Naive thymus-derived CD4-positive, alpha-beta T cell (primary cell): ENCODE measurements around the gene SH3RF3. TPM values are rescaled to one million over a fixed set of nuclear protein-coding genes. Genes with fewer than 3 reads are reported as not detected.

Source experiments
- ATAC-seq: fragments of 150-1000 bp; cut with Tn5 transposase; 2 replicates; pipeline ENCODE4 v1.10.0; 2021; ENCODE audit warnings: mild to moderate bottlenecking, moderate library complexity
- CTCF ChIA-PET: fragments of 350-600 bp; sonication (Branson Sonifier 250); formaldehyde crosslinking; loops from one replicate; lab custom pipeline; 2021; ENCODE audit warnings: antibody characterized with exemption; lab: Charles Lee
- POLR2A ChIA-PET: fragments of 350-600 bp; sonication (Branson Sonifier 250); formaldehyde crosslinking; loops from one replicate; lab custom pipeline; 2021; ENCODE audit warnings: antibody characterized with exemption, inconsistent platforms; lab: Charles Lee
- DNase-seq, 9 donors: peaks; one replicate each; pipeline versions ENCODE4 v3.0.0 to v3.0.0-alpha.2; 2020 to 2022; ENCODE audit warnings: mixed read lengths in 1 of 9
- H3K27ac ChIP-seq: one replicate; pipeline ENCODE4 v1.7.0; 2013; ENCODE audit warnings: mild to moderate bottlenecking, low read depth, low read length, moderate library complexity
- H3K27me3 ChIP-seq, 2 donors: one replicate each; pipeline ENCODE4 v1.7.0; 2013; ENCODE audit warnings: low read length in 2 of 2, mild to moderate bottlenecking in 2 of 2, moderate library complexity in 2 of 2; ENCODE audit not compliant: control insufficient read depth in 2 of 2, insufficient read depth in 2 of 2
- H3K36me3 ChIP-seq, 3 experiments: 1 replicate in 2 of 3; 2 replicates in 1 of 3; pipeline ENCODE4 v1.7.0; 2013; ENCODE audit warnings: low read length in 3 of 3, mild to moderate bottlenecking in 3 of 3, moderate library complexity in 1 of 3; ENCODE audit not compliant: insufficient read depth in 3 of 3, control insufficient read depth in 2 of 3
- H3K4me1 ChIP-seq, 2 donors: one replicate each; pipeline ENCODE4 v1.7.0; 2013; ENCODE audit warnings: low read length in 2 of 2, mild to moderate bottlenecking in 2 of 2, moderate library complexity in 1 of 2; ENCODE audit not compliant: control insufficient read depth in 2 of 2, insufficient read depth in 2 of 2
- H3K4me3 ChIP-seq: 2 replicates; pipeline ENCODE4 v1.7.0; 2013; ENCODE audit warnings: mild to moderate bottlenecking, low read length
- H3K9me3 ChIP-seq, 3 experiments: 1 replicate in 2 of 3; 2 replicates in 1 of 3; pipeline ENCODE4 v1.7.0; 2013; ENCODE audit warnings: low read length in 3 of 3; ENCODE audit not compliant: control insufficient read depth in 2 of 3
- H3K27ac Mint-ChIP-seq, 9 donors: one replicate each; pipeline ENCODE4 v1.8.0; 2020 to 2022; ENCODE audit warnings: mixed read lengths in 9 of 9, mild to moderate bottlenecking in 8 of 9, moderate library complexity in 5 of 9, inconsistent platforms in 2 of 9
- H3K27me3 Mint-ChIP-seq, 5 donors: one replicate each; pipeline ENCODE4 v1.8.0; 2021 to 2022; ENCODE audit warnings: mixed read lengths in 5 of 5, mild to moderate bottlenecking in 1 of 5
- H3K36me3 Mint-ChIP-seq, 5 donors: one replicate each; pipeline ENCODE4 v1.8.0; 2020 to 2022; ENCODE audit warnings: mixed read lengths in 5 of 5, mild to moderate bottlenecking in 3 of 5, inconsistent platforms in 1 of 5
- H3K4me1 Mint-ChIP-seq, 7 donors: one replicate each; pipeline ENCODE4 v1.8.0; 2020 to 2022; ENCODE audit warnings: mixed read lengths in 7 of 7, mild to moderate bottlenecking in 3 of 7, inconsistent platforms in 1 of 7
- H3K4me3 Mint-ChIP-seq, 10 donors: one replicate each; pipeline ENCODE4 v1.8.0; 2020 to 2022; ENCODE audit warnings: mild to moderate bottlenecking in 10 of 10, mixed read lengths in 10 of 10, moderate library complexity in 6 of 10, inconsistent platforms in 2 of 10
- H3K9me3 Mint-ChIP-seq, 11 donors: one replicate each; pipeline ENCODE4 v1.8.0; 2020 to 2022; ENCODE audit warnings: mixed read lengths in 11 of 11, mild to moderate bottlenecking in 4 of 11, inconsistent platforms in 1 of 11, moderate library complexity in 1 of 11
- intact Hi-C, 2 donors: fragments of 100-400 bp; cut with micrococcal nuclease; formaldehyde crosslinking; loops; one replicate each; pipeline ENCODE4 v1.15.1; 2023
- polyA plus RNA-seq, 2 donors: library from polyadenylated mRNA; unstranded; fragments of 300-500 nt; fragmentation: Illumina TruSeq; gene quantifications; one replicate each; pipeline ENCODE4 v1.2.3, GENCODE V29; 2021
- total RNA-seq, 6 experiments: library from RNA in 5 of 6; stranded (reverse) in 5 of 6; gene quantifications; 1 replicate in 5 of 6; 2 replicates in 1 of 6; pipeline ENCODE4 v1.2.3 and lab custom pipeline; 2021 to 2026

SH3RF3 gene
- total and polyA plus RNA-seq, 7 experiments from 2014 or later = 0.19 to 11.5 (median 4.8) TPM

DNA sequence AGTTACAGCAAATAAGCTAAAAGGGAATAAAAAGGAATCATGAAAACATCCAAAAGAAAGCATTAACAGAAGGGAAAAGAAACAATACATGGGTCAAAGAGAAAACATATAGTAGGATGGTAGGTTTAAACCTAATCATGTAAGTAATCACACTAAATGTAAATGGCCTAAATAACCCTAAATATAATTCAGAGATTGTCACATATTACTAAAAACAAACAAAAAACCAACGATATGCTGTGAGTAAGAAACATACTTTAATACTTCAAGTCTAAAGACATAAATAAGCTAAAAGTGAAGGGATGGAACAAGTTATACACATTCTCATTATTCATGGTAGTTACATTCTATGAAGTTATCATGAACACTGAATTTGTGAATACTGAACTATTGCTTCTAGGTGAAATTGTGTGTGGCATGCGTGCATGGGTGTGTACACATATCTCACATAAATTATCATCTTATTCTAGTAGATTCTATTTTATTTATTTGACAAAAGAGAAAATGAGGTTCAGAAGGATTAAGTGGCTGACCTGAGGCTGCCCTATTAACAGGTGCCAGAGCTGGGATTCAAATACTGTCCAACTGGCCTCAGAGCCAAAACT lies 313.8 kb downstream of the SH3RF3 start:
- H3K36me3 ChIP-seq = peaks cover 0 to 13% (median 0%) of the 10 kb centered on the region in 3 experiments
- Mint-ChIP-seq H3K9me3 (peaks cover 20 to 58% (median 32%) of the 10 kb centered on the region in 11 donors), H3K36me3 (peaks cover 14 to 79% (median 67%) of the 10 kb centered on the region in 5 donors), H3K4me1 (peaks cover 0 to 6% (median 0%) of the 10 kb centered on the region in 7 donors), H3K27me3 (peaks cover 0 to 2% (median 0%) of the 10 kb centered on the region in 5 donors), H3K4me3 (no peak overlapping the region), H3K27ac (no peak overlapping the region)
- H3K9me3 ChIP-seq = peaks cover 0 to 23% (median 6%) of the 10 kb centered on the region in 3 experiments
- H3K27me3 ChIP-seq = no peaks in the 10 kb centered on the region
- no peak for ATAC-seq
- H3K27ac ChIP-seq = no peak overlapping the region
- no peak for DNase-seq
- POLR2A ChIA-PET = no interaction called here
- H3K4me3 ChIP-seq = no peak overlapping the region
- H3K4me1 ChIP-seq = no peaks in the 10 kb centered on the region
- intact Hi-C loops = no loop called here
- CTCF ChIA-PET = no interaction called here

DNA sequence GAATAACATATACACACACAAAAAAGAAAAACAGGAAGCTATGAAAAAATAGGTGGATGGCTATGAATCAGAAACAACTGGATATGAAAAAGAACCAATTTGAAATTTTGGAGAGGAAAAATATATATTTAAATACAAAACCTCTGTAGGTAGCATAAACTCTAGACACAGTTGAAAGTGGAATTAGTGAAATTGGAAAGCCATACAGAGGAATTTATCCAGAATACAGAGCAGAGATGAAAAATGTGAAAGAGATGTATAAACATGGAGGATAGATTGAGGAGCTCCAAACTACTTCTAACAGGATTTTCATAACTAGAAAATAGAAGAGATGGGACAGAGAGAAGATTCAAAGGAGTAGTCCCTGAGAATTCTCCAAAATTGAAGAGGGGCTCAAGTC lies 315.9 kb downstream of the SH3RF3 start:
- Mint-ChIP-seq H3K36me3 (peaks cover 12 to 74% (median 55%) of the 10 kb centered on the region in 5 donors), H3K4me1 (peaks cover 0 to 6% (median 0%) of the 10 kb centered on the region in 7 donors), H3K4me3 (no peak overlapping the region), H3K27me3 (peaks cover 0 to 2% (median 0%) of the 10 kb centered on the region in 5 donors), H3K27ac (peak overlapping the region in 1 of 9 donors; percentile 76), H3K9me3 (peaks cover 16 to 49% (median 29%) of the 10 kb centered on the region in 11 donors)
- no peak overlapping the region for H3K4me3 ChIP-seq
- ATAC-seq (no peak), DNase-seq (no peak)
- no peaks in the 10 kb centered on the region for H3K27me3 ChIP-seq
- H3K36me3 ChIP-seq = peaks cover 0 to 8% (median 5%) of the 10 kb centered on the region in 3 experiments
- POLR2A ChIA-PET = no interaction called here
- CTCF ChIA-PET = no interaction called here
- H3K27ac ChIP-seq = no peak overlapping the region
- intact Hi-C loops = no loop called here
- peaks cover 0 to 23% (median 6%) of the 10 kb centered on the region in 3 experiments for H3K9me3 ChIP-seq
- H3K4me1 ChIP-seq = no peaks in the 10 kb centered on the region

DNA sequence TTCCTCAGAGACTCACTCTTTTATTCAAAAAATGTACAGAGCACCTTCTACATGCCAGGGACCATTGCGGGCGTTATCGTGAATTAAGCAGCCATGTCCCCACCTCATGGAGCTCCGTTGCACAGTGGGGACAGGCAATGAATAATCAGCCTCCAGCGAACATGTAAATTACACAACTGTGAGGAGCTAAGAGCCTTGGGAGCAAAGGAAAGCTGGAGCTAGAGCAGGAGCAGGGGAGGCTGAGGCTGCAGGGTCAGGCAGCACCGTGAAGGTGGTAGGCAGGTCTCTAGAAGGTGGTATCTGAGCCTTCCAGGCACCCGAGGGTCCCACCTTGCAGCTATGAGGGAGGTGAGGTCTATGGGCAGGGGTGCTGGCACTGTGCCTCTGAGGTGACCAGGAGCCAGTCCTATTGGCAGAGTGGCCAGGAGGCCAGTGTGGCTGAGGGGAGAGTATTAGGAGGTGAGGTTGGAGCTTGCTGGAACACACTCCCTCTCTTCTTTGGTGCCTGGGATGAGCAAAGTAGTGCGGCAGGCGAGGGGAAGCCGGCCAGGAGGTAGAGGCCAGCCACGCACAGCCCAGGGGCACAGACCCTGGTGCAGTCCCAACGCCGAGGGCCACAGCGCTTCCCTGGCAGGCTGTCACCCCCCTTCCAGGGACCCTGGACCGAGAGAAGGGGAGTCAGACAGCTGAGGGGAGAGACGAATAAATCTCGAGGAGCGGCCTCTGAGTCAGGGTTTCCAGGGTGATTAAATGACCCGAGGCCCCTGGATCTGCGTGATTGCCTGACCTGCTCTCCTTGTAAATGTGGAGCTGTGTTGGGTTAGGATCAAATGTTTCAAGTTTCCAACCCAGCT lies 317.5 kb downstream of the SH3RF3 start:
- peaks cover 2 to 33% (median 16%) of the 10 kb centered on the region in 11 donors for H3K9me3 Mint-ChIP-seq
- DNase-seq (no peak), ATAC-seq (no peak)
- ChIA-PET CTCF (no interaction called here), POLR2A (no interaction called here)
- Histone ChIP-seq H3K36me3 (peaks cover 0 to 7% (median 5%) of the 10 kb centered on the region in 3 experiments), H3K27ac (no peak overlapping the region), H3K9me3 (peaks cover 0 to 14% (median 6%) of the 10 kb centered on the region in 3 experiments), H3K4me1 (no peaks in the 10 kb centered on the region), H3K27me3 (no peaks in the 10 kb centered on the region), H3K4me3 (no peak overlapping the region)
- no peak overlapping the region for H3K4me3 Mint-ChIP-seq
- peaks cover 0 to 6% (median 0%) of the 10 kb centered on the region in 7 donors for H3K4me1 Mint-ChIP-seq
- H3K27me3 Mint-ChIP-seq = peaks cover 0 to 1% (median 0%) of the 10 kb centered on the region in 5 donors
- H3K36me3 Mint-ChIP-seq = peaks cover 4 to 68% (median 39%) of the 10 kb centered on the region in 5 donors
- H3K27ac Mint-ChIP-seq = no peak overlapping the region
- intact Hi-C loops = no loop called here

DNA sequence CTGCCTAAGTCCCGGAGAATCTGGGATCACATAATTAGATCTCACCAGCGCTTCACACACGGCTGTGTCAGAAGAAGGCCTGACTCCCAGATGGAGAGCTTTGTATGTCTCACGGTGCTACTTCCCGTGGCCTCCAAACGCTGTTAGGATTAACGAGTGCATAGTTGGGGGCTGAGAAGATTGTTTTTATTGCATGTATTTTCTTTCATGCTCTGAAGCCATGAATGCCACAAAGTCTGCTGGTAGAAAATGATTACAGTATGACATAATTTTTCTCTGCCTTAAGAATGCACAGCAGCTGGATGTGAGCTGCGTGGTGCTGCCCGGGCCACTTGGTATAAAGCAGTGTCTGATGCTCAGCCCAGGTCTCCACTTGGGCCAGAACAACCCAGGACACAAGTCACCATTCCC lies 318.3 kb downstream of the SH3RF3 start:
- intact Hi-C loops = no loop called here
- POLR2A ChIA-PET = no interaction called here
- no peak for ATAC-seq
- Mint-ChIP-seq H3K9me3 (peaks cover 0 to 27% (median 14%) of the 10 kb centered on the region in 11 donors), H3K27ac (no peak overlapping the region), H3K27me3 (no peaks in the 10 kb centered on the region), H3K4me3 (no peak overlapping the region), H3K4me1 (peaks cover 0 to 6% (median 0%) of the 10 kb centered on the region in 7 donors), H3K36me3 (peaks cover 2 to 70% (median 34%) of the 10 kb centered on the region in 5 donors)
- CTCF ChIA-PET = no interaction called here
- Histone ChIP-seq H3K36me3 (peaks cover 0 to 11% (median 5%) of the 10 kb centered on the region in 3 experiments), H3K9me3 (peaks cover 0 to 11% (median 6%) of the 10 kb centered on the region in 3 experiments), H3K4me3 (no peak overlapping the region), H3K4me1 (no peaks in the 10 kb centered on the region), H3K27ac (no peak overlapping the region), H3K27me3 (no peaks in the 10 kb centered on the region)
- DNase-seq = no peak

DNA sequence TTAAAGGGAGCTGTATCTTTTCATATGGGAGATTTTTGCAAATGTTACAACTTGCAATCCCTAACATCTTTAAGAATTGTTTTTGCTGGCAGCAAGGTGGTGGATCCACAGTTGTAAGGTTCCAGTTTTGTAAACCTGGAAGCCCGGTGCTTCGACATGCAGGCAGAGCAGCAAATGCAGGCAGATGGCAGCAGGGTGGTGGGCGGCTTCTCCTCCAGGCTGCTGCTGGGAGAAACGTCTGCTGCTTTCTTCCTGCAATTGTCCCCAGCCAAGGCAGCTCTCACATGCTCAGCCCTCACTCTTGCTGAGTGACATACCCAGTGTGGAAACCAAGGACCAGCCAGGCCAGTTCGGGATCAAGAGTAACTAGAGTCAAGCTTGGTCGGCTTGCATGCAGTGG lies 318.8 kb downstream of the SH3RF3 start:
- Histone ChIP-seq H3K27ac (no peak overlapping the region), H3K9me3 (peaks cover 0 to 8% (median 6%) of the 10 kb centered on the region in 3 experiments), H3K4me3 (no peak overlapping the region), H3K4me1 (no peaks in the 10 kb centered on the region), H3K27me3 (no peaks in the 10 kb centered on the region), H3K36me3 (peaks cover 0 to 11% (median 5%) of the 10 kb centered on the region in 3 experiments)
- POLR2A ChIA-PET = no interaction called here
- intact Hi-C loops = no loop called here
- Mint-ChIP-seq H3K4me3 (no peak overlapping the region), H3K9me3 (peaks cover 0 to 22% (median 9%) of the 10 kb centered on the region in 11 donors), H3K36me3 (peaks cover 2 to 64% (median 29%) of the 10 kb centered on the region in 5 donors), H3K27me3 (no peaks in the 10 kb centered on the region), H3K27ac (no peak overlapping the region), H3K4me1 (peaks cover 0 to 6% (median 0%) of the 10 kb centered on the region in 7 donors)
- CTCF ChIA-PET = no interaction called here
- no peak for ATAC-seq
- DNase-seq = no peak

DNA sequence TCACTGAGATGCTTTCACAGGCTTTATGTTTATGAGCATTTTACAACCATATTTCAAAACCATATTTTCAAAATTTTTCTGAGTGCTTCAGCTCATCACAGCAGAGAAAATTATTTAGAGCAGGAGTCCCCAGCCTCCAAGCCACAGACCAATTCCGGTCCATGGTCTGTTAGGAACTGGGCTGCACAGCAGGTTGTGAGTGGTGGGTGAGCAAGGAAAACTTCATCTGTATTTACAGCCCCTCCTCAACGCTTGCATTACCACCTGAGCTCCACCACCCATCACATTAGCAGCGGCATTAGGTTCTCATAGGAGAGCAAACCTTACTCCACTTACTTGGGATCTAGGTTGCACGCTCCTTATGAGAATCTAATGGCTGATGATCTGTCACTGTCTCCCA lies 319.2 kb downstream of the SH3RF3 start:
- ChIA-PET POLR2A (no interaction called here), CTCF (no interaction called here)
- peaks cover 0 to 6% (median 0%) of the 10 kb centered on the region in 7 donors for H3K4me1 Mint-ChIP-seq
- H3K27me3 Mint-ChIP-seq = no peaks in the 10 kb centered on the region
- no peak overlapping the region for H3K4me3 Mint-ChIP-seq
- no peaks in the 10 kb centered on the region for H3K4me1 ChIP-seq
- H3K36me3 Mint-ChIP-seq = peaks cover 2 to 66% (median 24%) of the 10 kb centered on the region in 5 donors
- no peak overlapping the region for H3K27ac ChIP-seq
- intact Hi-C loops = no loop called here
- ATAC-seq (no peak), DNase-seq (no peak)
- peaks cover 0 to 7% (median 2%) of the 10 kb centered on the region in 3 experiments for H3K9me3 ChIP-seq
- no peak overlapping the region for H3K27ac Mint-ChIP-seq
- peaks cover 0 to 11% (median 5%) of the 10 kb centered on the region in 3 experiments for H3K36me3 ChIP-seq
- H3K27me3 ChIP-seq = no peaks in the 10 kb centered on the region
- H3K4me3 ChIP-seq = no peak overlapping the region
- H3K9me3 Mint-ChIP-seq = peaks cover 0 to 18% (median 8%) of the 10 kb centered on the region in 11 donors
